ENCODE results near the gene SLC25A22.

SLC25A22 gene

DNA sequence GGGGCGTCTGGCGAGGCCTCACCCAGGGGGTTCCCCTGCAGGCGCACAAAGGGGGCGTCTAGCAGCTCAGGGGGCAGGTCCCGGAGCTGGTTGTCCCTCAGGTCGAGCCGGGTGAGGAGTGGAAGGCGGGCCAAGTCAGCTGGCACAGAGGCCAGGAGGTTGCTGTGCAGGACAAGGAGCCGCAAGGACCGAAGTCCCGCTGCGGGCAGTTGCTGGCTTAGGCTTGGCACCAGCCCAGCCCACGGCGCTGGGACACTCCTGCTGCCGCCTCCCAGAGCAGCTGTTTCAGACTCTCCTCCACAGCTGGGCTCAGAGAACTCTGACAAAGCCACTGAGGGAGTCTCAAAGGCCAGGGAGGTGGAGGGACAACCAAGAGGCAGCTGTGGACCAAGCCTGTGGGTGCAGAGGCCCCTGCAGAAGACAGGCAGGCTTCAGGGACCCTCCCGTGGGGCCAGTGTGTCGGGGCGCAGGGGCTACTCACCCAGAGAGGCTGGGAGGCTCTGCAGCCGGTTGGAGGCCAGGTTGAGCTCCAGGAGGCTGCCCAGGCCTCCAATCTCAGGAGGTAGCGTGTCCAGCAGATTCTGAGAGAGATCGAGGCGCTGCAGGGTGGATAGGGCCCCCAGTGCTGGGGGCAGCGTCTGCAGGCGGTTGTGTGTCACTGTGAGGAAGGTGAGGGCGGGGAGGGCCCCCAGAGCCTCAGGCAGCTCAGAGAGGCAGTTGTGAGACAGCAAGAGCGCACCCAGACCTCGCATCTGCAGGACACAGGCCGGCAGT, 4.8 kb upstream of the SLC25A22 start:
- DNase-seq = no peak

DNA sequence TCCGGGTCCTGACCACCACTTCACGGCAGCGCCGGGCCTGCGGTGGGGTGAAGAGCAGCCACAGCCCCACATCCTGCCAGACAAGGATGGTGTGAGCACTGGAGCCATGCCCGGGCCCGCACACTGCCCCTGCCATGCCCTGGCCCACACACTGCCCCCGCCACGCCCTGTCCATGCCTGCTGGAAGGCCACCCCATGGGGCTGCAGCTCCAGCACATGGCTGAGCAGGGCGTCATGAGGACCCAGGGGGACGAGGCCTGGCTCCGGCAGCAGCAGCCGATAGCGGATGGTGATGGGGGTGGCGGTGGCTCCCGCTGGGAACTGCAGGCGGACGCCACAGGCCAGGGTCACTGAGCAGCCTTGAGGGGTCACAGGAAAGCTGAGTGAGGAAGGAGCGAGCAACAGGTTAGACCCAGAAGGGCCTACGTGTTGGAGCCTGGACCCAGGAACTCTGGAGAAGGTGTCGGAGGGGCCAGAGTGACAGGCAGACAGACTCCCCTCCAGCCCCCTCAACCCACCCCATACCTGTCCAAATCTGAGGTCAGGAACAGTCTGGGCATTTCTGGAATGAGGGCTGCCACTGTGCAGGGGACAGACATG, 4.0 kb upstream of the SLC25A22 start:
- no peak for DNase-seq

DNA sequence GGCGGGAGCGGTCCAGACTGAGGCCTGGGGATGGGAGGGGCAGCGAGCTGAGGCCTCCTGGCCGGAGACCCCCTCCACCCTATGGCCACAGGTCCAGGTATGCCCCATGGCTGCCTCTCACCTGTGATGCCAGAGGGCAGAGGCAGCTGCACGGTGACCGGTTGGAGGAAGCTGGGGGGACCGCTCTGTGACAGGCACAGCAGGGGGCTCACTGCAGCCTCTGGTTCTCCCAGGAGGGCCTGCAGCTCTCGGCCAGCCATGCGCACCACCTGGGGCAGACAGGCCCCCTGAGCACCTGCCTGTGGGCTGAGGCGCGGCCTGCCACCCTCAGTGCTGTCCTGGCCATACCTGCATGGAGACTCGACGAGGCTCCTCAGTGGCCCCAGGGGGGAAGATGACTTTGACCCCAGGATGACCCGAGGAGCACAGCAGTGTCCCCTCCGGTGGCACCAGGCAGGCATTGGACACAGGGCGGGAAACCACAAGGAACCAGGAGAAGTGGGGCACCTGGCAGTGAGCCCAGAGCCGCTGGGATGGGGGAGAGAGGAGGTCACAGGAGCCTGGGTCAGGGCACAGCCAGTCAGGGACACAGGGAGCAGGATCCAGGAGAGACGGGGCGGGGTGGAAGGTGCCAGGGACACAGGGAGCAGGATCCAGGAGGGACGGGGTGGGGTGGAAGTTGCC, 3.2 kb upstream of the SLC25A22 start:
- no peak for DNase-seq

DNA sequence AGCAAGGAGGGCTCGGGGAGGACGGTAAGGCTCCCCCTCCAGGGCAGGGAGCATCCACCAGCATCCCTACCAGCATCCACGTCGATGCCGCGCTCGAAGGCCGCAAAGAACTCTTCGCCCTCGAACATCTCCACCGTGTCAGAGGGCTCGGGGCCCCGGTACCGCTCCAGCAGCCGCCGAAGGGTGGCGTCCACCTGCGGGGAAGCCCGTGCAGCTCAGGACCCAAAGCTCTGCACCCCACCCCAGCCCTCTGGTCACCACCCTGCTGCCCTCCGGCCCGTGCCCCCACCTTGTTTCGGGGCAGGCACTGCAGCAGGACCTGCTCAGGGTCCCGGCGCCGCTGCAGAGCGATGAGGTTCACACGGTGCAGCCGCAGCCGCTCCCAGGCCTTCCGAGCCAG, 2.4 kb upstream of the SLC25A22 start:
- no peak for DNase-seq

DNA sequence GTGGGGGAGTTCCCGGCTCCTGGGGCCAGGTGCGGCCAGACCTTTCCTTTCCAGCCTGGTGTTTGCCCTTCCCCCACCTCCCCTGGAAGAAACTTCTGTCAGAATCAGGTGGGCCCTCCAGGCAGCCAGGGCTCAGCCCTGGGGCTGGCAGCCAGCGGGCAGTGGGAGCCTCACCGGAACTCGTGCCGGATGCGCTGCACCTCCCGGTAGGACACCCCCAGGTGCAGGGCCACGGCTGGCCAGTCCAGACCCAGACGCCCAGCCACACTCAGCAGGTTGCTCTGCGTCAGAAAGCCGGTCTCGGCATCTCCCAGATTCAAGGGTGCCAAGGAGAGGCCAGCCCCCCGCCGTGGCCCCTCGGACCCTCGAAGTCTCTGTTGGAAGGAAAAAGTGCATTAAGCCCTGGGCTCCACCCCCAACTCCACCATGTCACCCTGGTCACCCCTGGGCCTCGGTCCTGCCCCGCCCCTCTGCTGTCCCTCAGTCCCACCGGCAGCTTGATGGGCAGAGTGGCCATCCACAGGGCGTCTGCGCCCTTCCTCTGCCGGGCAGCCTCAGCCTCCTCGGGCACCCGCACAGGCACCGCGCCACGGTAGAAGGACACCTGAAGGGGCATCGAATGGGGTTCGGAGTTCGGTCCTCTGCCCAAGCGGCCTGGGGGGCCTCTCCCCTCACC, 1.7 kb upstream of the SLC25A22 start:
- no peak for DNase-seq

DNA sequence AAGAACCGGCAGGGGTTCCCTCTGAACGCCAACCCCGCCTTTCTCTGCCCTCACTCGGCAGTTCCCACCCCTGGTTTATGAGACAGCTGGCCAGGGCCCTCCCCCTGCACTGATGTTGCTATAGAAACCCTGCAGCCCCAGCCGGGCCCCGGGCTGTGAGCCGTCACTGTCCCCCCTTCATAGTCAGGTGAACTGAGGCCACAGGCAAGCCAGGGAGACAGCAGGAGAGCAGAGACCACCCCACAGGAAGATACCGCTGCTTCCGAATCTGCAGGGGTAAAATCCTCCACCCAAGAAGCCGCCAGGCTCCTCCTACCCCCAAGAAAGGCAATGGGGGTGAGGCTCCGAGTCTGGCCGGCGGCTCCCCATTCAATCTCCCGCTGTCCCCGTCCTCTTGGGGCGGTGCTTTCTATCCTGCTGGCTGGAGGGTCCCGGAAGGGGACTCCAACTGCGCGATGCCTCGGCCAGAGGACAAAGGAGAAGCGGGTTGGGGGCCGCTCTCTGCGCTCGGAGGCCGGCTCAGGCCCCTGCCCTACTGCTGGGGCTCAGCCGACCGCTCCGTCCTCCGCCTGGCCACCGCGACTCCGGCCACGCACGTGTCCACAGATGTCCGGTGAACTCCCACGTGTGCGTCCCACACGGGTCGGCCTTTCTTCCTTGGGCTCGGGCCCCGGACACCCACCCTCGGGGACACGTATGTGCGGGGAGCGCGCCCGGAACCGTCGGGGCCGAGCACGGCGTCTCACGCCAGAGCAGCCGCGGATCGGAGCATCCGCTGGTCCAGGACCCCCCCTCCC, 587 bp downstream of the SLC25A22 start:
- peak; percentile 55 to 67 for DNase-seq

DNA sequence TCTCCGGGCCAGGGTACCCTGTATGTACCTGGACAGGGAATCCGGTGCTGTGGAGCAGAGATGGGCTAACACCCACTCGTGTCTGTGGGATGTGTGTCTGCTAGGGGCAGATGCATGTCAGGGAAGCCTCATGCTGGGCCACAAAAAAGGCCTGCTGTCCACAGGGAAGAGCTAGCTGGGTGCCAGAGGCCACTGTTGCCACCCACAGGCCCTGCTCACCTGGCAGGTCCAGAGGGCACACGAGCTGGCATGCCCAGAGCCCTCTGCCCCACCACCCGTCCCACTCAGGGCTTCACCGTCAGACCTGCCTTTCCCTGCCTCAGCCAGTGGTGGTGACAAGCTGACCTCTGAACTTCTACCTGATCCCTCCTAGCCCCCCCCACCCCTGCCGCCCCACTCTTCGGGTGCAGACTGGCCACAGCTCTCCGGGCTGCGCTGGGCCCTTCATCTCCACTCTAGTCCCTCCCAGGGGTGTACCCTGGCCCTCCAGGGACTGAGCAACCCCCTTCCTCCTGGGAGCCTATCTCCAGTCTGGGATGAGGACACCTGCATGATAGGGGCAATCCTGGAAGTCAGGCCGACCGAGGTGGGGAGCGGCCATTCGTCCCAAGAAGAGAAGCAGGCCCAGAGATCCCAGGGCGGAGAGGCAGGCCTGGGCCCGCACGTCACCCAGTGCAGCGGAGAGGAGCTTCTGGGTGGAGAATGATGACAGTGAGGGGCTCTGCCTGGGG, 1.4 kb downstream of the SLC25A22 start:
- DNase-seq = no peak

DNA sequence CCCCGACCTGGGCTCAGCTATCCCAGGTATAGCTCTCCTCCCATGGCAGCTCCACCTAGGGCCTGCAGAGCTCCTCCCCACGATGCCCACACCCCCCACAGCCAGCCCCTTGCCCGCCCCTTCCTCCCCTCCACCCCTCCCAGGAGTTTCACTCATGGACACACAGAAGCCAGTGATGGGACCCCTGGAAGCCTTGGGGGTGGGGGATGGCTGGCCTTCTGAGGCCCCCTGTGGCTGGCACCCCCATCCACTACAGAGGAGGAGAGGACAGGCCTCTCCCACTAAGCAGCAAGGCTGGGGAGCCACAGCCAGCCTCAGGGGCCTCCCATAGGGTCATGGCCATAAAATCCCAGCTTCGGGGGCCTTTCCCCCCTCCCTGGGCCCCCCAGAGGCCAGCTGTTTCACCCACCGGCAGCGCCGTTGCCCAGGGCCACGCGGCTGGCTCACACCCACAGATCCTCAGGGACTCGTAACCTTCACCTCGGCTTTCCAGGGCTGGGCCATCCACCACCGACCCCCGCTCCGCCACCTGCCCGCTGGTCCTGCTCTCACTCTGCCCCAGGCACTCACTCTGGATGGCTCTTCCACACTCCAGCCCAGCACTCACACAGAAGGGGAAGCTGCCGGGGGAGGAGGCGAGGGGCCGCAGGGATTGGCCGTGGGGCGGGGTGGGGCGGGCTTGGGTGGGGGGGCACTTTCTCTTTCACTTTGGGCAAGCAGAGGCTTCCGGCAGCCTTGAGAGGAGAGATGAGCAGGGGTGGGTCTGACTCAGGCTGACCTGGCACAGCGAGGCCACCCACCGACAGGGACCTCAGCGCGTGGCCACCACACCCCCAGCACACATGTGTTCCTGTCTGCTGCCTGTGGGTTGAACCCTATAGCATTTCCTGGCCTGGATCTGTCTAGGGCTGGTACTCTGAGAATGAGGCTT, 2.2 kb downstream of the SLC25A22 start:
- DNase-seq = peak; percentile 85 to 87

DNA sequence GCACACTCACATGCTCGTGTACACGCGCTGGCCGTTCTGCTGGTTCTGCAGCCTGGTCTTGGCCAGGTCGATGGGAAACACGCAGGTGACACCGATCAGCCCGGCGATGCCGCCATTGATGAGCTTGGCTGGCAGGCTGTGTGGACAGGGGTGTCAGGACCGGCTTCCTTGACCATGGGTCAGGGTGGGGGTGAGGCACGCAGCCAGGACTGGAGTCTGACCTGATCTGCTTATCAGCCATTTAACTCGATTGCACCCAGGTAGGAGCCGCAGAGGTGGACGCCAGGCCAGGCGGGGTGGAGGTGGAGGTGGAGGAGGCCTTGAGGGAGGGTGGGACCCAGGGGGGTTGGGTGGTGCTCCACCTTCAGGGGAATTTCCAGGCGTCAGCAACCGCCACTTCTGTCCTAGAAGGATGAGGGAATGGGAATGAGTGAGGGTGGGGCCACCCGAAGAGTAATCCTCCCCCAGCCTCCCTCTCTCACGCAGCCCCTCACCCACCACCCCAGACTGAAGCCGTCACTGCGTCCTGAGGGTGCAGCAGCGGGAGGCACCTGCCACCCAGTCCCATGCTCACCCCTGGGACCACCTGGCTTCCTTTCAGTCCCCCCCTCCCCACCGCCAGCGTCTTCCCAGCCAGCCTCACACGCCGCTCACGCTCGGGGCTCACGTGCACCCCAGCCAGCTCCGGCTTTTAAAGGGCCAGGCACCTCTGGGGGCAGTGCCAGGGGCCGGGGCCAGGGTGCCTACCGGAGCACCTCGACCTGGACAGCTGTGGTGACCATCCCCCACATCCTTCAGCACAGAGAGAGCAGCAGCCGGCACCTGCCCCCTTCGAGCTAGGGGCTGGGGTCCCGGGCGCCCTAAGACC, 3.1 kb downstream of the SLC25A22 start:
- DNase-seq = no peak

DNA sequence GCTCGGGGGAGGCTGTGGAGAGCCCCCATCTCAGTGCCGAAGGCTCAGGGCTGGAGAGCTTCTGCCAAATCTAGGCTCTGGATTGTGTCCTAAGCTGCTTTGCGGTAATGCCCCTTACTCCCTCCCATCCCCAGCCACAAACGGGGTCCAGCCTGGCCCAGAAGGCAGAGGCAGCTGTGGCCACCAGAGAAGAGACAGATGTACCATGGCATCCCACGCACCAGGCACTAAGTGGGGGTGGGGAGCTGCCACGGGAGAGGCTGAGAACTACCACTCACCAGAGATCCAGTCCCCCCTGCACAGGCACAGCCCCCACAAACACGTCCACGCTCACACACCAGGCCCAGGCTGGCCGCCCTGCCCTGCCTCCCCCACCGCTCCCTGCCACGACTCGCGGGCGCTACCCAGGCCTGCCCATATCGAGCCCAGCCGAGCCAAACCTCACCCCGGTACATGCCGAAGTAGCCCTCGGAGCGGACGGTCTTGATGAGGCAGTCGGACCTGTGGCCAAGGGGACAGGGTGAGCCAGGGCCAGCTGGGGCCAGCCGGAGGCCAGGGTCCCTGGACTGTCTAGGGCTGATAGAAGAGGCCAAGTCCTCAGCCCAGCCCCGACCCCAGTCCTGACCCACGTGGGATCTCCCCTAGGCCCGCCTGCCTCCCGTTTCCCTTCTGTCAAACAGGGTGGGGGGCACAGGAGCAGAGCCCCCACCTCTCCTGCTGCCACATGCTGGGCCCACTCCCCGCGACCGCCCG, 3.9 kb downstream of the SLC25A22 start:
- no peak for DNase-seq

DNA sequence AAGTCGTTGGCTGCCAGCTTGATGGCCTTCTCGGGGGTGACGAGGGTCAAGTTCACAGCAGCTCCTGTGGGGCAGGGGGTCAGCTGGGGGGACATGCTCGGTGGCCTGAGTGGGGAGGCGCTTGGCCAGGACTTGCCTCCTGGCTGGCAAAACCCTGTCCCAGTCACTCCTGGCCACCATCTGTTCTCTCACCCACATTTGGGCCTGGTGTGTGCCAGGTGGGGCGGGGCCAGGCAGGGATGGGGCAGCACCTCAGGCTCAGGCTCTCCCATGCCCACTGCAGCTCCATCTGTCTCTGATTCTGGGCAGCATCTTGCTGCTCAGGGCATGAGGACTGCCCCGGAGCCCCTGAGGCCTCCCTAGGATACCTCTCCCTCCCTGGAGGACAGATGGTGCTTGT, 4.5 kb downstream of the SLC25A22 start:
- DNase-seq = no peak

DNA sequence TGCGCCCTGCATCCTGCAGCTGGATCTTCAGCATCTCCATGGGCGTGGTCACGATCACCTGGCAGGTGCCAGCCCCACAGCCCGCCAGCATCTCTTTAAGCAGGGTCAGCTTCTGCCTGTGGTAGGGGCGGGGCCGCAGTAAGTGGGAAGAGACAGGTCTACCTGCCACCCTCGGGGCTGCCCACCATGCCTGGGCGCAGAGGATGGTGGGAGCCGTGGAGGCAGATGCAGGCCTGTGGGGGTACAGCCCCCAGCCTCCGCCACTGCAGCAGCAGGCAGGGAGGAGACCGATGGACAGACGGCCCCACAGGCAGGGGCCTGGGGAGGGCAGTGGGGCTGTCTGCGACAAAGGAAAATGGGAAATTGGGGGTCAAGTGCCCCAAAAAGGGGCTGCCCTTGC, 5.2 kb downstream of the SLC25A22 start:
- no peak for DNase-seq

DNA sequence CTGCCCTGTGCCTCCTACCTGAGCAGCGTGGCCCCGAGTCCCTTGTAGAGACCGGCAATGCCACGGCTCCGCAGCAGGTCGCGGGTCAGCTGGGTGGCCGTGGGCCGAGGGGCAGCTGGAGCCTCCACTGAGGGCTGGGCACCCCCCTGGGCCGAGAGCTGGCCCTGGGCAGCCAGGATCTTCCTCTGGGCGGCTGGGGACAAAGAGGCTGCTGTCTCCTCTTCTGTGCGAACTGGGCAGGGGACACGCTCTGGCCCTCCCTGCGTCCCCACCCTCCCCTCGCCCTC, 5.6 kb downstream of the SLC25A22 start:
- DNase-seq = no peak

DNA sequence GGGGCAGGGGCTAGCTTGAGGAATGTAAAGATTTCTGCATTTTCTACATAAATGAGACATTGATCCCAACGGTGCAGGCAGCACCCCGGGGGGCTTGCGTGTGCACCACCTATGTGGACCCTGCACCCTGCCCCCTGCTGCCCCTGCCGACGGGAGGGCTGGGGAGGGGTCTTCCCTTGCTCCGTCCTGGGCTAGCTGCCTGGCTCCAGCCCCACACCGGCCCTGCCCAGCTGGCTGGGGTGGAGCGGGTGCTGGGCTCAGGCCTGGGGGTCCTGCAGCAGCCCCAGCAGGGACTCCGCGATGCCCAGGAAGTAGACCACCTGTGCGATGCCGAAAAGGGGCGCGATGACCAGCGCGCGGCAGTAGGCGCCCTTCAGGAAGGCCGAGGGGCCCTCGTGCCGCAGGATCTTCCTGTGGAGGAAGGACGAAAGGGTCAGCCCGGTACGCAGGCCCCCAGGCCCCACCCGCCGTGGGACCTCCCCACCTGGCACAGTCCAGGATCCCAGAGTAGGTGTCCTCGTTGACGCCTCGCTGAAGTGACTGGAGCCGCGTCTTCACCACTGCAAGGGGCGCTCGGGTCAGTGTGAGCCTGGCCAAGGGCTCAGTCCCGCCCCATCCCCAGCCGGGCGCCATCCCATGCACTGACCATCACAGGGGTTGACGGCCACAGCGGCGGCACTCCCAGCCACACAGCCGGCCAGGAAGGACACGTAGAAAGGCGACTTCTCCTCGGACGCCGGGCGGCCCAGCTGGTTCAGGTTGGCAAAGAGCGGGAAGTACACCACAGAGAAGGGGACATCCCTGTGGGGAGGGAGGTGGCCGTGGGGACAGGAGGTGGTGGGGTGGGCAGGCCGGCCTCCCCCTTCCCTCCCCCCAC, 6.2 kb downstream of the SLC25A22 start:
- no peak for DNase-seq

DNA sequence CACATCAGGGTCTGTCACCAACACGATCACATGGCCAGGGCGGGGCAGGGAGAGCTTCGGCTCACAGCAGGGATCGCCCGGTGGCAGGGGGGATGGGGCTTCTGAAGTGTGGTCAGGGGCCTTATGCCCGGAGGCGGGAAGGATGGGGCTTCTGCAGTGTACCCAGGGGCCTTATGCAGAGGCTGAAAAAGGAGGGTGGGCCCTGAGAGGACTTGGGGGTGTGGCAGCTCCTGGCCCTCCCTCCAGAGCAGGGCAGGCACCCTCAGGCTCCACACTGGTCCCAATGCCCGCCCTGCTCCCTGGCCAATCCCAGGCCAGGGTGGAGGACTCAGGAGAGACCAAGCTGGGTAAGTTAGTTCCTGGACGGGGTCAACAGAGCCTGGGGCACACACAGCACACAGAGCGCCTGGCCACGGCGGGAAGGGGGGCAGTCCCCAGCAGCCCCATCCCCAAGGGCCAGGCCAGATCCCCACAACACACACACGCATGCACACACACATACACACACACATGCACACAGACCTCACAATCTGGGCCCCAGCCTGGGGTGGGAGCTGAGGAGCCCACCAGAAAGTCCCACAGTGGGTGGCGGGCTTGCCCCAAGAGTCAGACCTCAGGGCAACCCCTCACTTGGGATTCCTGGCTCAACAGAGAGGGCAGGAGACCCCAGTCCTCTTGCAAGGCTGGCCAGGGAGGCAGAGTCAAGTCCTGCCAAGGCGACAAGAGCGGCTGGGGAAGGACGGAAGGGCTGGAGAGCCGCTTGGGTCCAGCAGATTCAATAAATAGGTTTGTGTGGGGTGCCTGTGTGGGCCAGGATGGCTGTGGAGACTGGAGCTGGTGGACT, 7.1 kb downstream of the SLC25A22 start:
- DNase-seq = no peak

DNA sequence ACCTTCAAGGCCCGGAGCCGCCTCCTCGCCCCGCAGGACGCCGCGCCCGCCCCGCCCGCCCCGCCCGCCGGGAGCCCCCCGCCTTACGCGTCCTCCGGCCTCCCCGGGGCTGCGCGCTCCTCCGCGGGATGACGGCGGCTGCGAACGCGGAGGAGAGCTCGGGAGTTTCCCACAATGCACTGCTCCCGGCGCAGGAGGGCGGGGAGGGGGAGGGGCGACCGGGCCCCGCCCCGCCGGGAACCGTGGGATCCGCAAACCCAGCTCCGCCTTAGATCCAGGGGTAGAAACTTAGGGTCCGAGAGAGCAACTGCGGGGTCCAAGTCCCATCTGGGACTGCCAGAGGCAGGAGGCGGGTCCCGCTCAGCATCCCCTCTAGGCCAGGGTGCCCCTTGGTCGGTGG, 8.1 kb downstream of the SLC25A22 start, which contains the start of gene CEND1:
TSS of gene CEND1 (minus strand) at position 148 of the 400 bp plus-strand sequence. CDS start 1,514 bp downstream, outside the sequence.
- peak in 1 of 2 donors; percentile 43 for DNase-seq

Data from inflammatory macrophage treated with lipopolysaccharide for 1 hour (primary cell).